ENCODE measurements around the gene PHLPP2. TPM values are rescaled to one million over a fixed set of nuclear protein-coding genes. Genes with fewer than 3 reads are reported as not detected.
"Not testable (repeated sequence)": the region's sequence is repeated elsewhere in the genome, so short reads cannot be mapped to it uniquely, and the experiment has no call there.

Gene PHLPP2
- total RNA-seq, 2 donors from 2014 or later: 5.0 to 21.2 TPM

DNA sequence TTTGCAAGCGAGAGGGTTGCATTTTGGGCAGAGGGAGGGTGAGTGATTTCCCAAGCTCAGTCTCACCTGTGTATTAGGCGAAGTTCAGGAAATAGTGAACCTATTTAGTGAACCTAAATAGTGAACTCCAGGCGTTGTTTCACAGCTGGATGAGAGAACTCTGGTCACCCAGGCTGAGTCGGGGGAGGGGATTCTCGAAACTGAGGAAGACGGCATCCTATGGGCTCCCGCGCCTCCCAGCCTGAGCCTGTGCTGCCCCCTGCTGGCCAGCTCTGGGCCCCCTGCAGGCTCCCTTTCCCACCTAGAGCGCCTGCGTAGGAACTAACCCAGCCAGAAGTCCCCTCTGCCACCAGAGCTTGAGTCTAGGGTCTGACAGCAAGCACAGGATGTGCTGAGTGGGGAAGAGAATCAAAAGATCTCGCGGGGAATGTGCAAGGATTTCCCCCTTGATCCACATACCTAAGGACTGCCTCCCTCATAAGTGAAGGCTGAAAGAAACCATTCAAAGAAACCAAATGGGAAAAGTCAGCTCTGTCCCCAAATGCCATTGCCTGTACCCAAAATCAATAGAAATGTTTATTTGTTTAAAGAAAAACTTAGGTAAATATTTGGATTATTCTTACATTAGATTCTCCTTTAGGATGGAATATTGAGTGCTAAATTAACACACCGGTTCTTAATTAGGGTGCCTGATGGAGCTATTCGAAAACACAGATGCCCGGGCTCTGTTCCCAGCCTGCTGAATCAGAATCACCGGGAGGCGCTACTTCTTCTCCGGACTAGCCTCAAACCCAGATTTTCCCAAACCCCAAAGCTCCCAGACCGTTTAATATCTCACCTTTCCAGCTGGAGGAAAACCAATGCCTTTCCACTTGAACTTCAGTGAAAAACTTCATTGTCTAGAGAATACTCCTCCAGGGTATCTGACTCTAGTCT lies 113.3 kb downstream of the PHLPP2 start:
- H3K4me1 ChIP-seq (replicated peaks): no peaks in the 10 kb centered on the region
- intact Hi-C loops (cut with DNase I): no loop called here
- TF ChIP-seq POLR2AphosphoS5 (IDR thresholded peaks at IDR 0.05) (no peak), POLR2A (IDR thresholded peaks at IDR 0.05) (no peak)
- TF ChIP-seq, protein P1, sequence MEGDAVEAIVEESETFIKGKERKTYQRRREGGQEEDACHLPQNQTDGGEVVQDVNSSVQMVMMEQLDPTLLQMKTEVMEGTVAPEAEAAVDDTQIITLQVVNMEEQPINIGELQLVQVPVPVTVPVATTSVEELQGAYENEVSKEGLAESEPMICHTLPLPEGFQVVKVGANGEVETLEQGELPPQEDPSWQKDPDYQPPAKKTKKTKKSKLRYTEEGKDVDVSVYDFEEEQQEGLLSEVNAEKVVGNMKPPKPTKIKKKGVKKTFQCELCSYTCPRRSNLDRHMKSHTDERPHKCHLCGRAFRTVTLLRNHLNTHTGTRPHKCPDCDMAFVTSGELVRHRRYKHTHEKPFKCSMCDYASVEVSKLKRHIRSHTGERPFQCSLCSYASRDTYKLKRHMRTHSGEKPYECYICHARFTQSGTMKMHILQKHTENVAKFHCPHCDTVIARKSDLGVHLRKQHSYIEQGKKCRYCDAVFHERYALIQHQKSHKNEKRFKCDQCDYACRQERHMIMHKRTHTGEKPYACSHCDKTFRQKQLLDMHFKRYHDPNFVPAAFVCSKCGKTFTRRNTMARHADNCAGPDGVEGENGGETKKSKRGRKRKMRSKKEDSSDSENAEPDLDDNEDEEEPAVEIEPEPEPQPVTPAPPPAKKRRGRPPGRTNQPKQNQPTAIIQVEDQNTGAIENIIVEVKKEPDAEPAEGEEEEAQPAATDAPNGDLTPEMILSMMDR (IDR thresholded peaks at IDR 0.05): peak; percentile 72 to 86 (median 81)
- no peak overlapping the region for H3K27ac ChIP-seq
- no peaks in the 10 kb centered on the region for H3K27me3 ChIP-seq (replicated peaks; ENCODE audit: insufficient read depth)
- no peaks in the 10 kb centered on the region for H3K36me3 ChIP-seq
- H3K4me3 ChIP-seq: no peak overlapping the region
- DNase-seq (ENCODE audit: low spot score): peak; percentile 52
- H3K9me3 ChIP-seq: no peaks in the 10 kb centered on the region
- 17% methylated on average over 19 of the region's 19 CpGs for WGBS

DNA sequence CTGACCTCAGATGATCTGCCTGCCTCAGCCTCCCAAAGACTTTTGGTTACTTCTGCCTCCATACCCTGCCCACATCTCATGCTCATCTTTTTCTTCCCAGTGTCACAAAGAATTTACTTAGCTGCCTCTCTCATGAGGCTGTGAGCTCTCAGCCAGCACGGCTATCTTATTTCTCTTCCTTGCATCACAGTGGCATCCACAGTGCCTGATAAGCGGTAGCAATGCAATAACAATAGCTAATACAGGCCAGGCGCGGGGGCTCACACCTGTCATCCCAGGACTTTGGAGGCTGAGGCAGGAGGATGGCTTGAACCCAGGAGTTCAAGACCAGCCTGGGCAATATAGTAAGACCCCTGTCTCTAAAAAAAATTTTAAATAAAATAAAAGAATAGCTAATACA lies 114.1 kb downstream of the PHLPP2 start:
- TF ChIP-seq POLR2AphosphoS5 (IDR thresholded peaks at IDR 0.05) (no peak), POLR2A (IDR thresholded peaks at IDR 0.05) (no peak)
- TF ChIP-seq, protein P1 (IDR thresholded peaks at IDR 0.05): no peak
- H3K9me3 ChIP-seq: no peaks in the 10 kb centered on the region
- H3K4me1 ChIP-seq (replicated peaks): no peaks in the 10 kb centered on the region
- H3K27ac ChIP-seq: no peak overlapping the region
- H3K4me3 ChIP-seq: no peak overlapping the region
- DNase-seq (ENCODE audit: low spot score): no peak
- intact Hi-C loops (cut with DNase I): no loop called here
- H3K36me3 ChIP-seq: no peaks in the 10 kb centered on the region
- H3K27me3 ChIP-seq (replicated peaks; ENCODE audit: insufficient read depth): no peaks in the 10 kb centered on the region
- WGBS: 85% methylated on average over 4 of the region's 4 CpGs

DNA sequence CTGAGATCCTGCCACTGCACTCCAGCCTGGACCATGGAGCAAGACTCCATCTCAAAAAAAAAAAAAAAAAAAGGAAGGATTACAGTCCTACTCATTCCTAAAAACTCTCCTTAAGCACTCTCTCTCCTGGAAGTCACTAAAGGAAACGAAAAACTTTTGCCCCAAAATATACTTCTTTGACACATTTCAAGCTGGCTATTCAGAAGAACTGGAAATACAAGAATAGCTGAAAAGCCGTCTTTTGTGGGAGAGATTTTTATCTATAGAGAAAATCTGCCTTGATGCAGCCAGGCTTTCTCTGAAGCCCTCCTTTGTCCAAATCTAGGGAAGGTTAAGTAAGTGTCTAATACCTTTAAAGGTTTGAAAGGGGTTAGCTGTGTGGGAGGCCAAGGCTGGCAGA lies 115.4 kb downstream of the PHLPP2 start:
- no peak overlapping the region for H3K4me3 ChIP-seq
- no peaks in the 10 kb centered on the region for H3K36me3 ChIP-seq
- TF ChIP-seq POLR2AphosphoS5 (IDR thresholded peaks at IDR 0.05): no peak
- TF ChIP-seq, protein P1 (IDR thresholded peaks at IDR 0.05): no peak
- no peak for TF ChIP-seq POLR2A (IDR thresholded peaks at IDR 0.05)
- H3K27me3 ChIP-seq (replicated peaks; ENCODE audit: insufficient read depth): no peaks in the 10 kb centered on the region
- intact Hi-C loops (cut with DNase I): no loop called here
- H3K27ac ChIP-seq: no peak overlapping the region
- H3K9me3 ChIP-seq: no peaks in the 10 kb centered on the region
- DNase-seq (ENCODE audit: low spot score): no peak
- 31% methylated on average over 2 of the region's 2 CpGs for WGBS
- H3K4me1 ChIP-seq (replicated peaks): no peaks in the 10 kb centered on the region

DNA sequence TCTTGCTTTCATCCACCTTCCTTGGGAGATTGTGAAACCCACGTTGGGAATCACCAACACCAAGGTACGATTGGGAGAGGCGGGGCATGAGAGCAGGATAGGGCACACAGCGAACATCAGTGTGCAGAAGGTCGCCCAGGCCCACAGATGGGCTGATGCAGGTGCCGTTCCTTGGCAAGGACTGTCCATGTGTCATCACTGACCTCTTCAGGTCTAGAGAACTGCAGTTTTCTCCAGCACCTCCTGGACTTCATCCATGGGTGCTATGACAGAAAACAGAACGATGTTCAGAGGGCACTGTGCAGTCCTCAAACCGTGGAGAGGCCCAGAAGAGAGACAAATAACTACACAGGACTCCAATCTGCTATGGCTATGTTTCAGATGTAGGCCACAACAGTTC lies 123.7 kb downstream of the PHLPP2 start:
- no peak for TF ChIP-seq POLR2A (IDR thresholded peaks at IDR 0.05)
- TF ChIP-seq POLR2AphosphoS5 (IDR thresholded peaks at IDR 0.05): no peak
- TF ChIP-seq, protein P1 (IDR thresholded peaks at IDR 0.05): no peak
- WGBS: 79% methylated on average over 8 of the region's 8 CpGs
- no peak overlapping the region for H3K27ac ChIP-seq
- no peaks in the 10 kb centered on the region for H3K27me3 ChIP-seq (replicated peaks; ENCODE audit: insufficient read depth)
- intact Hi-C loops (cut with DNase I): no loop called here
- H3K4me1 ChIP-seq (replicated peaks): no peaks in the 10 kb centered on the region
- H3K36me3 ChIP-seq: no peaks in the 10 kb centered on the region
- H3K4me3 ChIP-seq: no peak overlapping the region
- H3K9me3 ChIP-seq: no peaks in the 10 kb centered on the region
- no peak for DNase-seq (ENCODE audit: low spot score)

DNA sequence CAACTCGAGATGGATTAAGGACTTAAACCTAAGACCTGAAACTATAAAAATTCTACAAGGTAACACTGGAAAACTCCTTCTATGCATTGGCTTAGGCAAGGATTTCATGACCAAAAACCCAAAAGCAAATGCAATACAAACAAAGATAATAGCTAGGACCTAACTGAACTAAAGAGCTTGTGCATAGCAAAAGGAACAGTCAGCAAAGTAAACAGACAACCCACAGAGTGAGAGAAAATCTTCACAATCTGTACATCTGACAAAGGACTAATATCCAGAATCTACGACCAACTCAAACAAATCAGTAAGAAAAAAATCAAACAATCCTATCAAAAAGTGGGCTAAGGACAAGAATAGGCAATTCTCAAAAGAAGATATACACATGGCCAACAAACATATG lies 126.1 kb downstream of the PHLPP2 start:
- DNase-seq (ENCODE audit: low spot score); H3K27me3 ChIP-seq (replicated peaks; ENCODE audit: insufficient read depth); H3K4me3 ChIP-seq; H3K4me1 ChIP-seq (replicated peaks); H3K9me3 ChIP-seq; intact Hi-C loops (cut with DNase I); H3K36me3 ChIP-seq; H3K27ac ChIP-seq: not testable (repeated sequence)
- 26% methylated on average over 2 of the region's 2 CpGs for WGBS
